C4-2B (cell line): ENCODE results near the gene KCNJ12.

Experiments
- CTCF ChIP-seq: fragments of 450-650 bp; conservative IDR thresholded peaks from 2 replicates; pipeline ENCODE4 v1.5.1; 2017; ENCODE audit warnings: mild to moderate bottlenecking
- ZFX ChIP-seq: fragments of 450-650 bp; IDR thresholded peaks from 2 replicates; pipeline ENCODE4 v1.6.1; 2017

GRCh38 chr17:21371511-21372081 is 4.6 kb upstream of the KCNJ12 start:
- TF ChIP-seq CTCF (no peak), ZFX (no peak)
